ENCODE measurements around the gene TRIM67. TPM values are rescaled to one million over a fixed set of nuclear protein-coding genes. Genes with fewer than 3 reads are reported as not detected.

TRIM67 gene
- total and polyA plus RNA-seq, 9 donors: 0.02 to 0.92 (median 0.05) TPM; not detected in 6

DNA sequence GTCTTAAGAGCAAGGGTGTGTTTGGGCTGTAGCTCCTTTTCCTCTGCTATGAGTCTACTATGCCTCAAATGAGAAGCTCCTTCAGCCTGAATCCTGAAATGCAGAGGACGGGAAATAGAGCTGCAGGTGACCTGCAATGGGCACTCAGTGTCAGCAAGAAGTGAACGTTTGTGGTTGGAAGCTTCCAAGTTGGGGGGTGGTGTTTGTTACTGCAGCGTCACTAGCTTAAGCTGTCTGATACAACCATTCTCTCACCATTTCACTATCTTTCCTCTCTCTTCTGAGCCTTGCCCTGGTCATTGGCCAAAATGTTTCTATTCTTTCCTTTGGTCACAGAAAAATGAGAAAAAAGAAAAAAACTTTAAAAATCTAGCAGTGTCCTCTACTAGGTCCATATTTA is 19.4 kb downstream of the TRIM67 start:
- TF ChIP-seq, protein P1, sequence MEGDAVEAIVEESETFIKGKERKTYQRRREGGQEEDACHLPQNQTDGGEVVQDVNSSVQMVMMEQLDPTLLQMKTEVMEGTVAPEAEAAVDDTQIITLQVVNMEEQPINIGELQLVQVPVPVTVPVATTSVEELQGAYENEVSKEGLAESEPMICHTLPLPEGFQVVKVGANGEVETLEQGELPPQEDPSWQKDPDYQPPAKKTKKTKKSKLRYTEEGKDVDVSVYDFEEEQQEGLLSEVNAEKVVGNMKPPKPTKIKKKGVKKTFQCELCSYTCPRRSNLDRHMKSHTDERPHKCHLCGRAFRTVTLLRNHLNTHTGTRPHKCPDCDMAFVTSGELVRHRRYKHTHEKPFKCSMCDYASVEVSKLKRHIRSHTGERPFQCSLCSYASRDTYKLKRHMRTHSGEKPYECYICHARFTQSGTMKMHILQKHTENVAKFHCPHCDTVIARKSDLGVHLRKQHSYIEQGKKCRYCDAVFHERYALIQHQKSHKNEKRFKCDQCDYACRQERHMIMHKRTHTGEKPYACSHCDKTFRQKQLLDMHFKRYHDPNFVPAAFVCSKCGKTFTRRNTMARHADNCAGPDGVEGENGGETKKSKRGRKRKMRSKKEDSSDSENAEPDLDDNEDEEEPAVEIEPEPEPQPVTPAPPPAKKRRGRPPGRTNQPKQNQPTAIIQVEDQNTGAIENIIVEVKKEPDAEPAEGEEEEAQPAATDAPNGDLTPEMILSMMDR (IDR thresholded peaks at IDR 0.05): no peak
- TF ChIP-seq EP300 (IDR thresholded peaks at IDR 0.05) (no peak), POLR2A (IDR thresholded peaks at IDR 0.05) (no peak)
- no peaks in the 10 kb centered on the region for H3K36me3 ChIP-seq
- intact Hi-C loops (cut with DNase I): no loop called here
- DNase-seq: no peak
- H3K27ac ChIP-seq: no peak overlapping the region
- whole genome bisulfite sequencing, 3 donors: 67 to 86% (median 79%) methylated on average over 3 of the region's 3 CpGs
- H3K4me1 ChIP-seq (ENCODE audit: insufficient read depth): no peaks in the 10 kb centered on the region
- H3K4me3 ChIP-seq: no peak overlapping the region
- H3K9me3 ChIP-seq: peaks cover 0 to 6% of the 10 kb centered on the region in 2 donors
- H3K27me3 ChIP-seq: no peaks in the 10 kb centered on the region

DNA sequence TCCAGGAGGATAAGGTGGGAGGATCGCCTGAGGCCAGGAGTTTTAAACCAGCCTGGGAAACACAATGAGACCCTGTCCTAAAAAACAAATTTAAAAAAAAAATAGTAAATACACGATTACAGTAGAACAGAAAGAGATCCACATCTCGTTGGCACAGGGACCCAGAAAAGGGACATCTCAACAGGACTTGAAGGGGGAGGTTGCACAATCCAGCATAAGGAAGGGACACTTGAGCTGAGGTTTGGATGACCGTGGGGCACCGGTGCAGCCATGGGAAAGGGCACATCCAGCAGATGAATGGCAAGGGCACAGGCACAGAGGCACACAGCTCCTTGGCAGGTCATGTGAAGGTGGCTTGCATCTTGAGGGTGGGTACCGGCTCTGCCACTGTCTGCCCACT is 20.5 kb downstream of the TRIM67 start:
- Histone ChIP-seq H3K4me1 (ENCODE audit: insufficient read depth) (no peaks in the 10 kb centered on the region), H3K9me3 (peaks cover 0 to 6% of the 10 kb centered on the region in 2 donors), H3K27me3 (no peaks in the 10 kb centered on the region), H3K36me3 (no peaks in the 10 kb centered on the region), H3K4me3 (no peak overlapping the region), H3K27ac (no peak overlapping the region)
- intact Hi-C loops (cut with DNase I): no loop called here
- 76 to 86% (median 78%) methylated on average over 6 of the region's 6 CpGs for WGBS, 3 donors
- TF ChIP-seq, protein P1 (IDR thresholded peaks at IDR 0.05): no peak
- TF ChIP-seq EP300 (IDR thresholded peaks at IDR 0.05): no peak
- no peak for TF ChIP-seq POLR2A (IDR thresholded peaks at IDR 0.05)
- DNase-seq: no peak

DNA sequence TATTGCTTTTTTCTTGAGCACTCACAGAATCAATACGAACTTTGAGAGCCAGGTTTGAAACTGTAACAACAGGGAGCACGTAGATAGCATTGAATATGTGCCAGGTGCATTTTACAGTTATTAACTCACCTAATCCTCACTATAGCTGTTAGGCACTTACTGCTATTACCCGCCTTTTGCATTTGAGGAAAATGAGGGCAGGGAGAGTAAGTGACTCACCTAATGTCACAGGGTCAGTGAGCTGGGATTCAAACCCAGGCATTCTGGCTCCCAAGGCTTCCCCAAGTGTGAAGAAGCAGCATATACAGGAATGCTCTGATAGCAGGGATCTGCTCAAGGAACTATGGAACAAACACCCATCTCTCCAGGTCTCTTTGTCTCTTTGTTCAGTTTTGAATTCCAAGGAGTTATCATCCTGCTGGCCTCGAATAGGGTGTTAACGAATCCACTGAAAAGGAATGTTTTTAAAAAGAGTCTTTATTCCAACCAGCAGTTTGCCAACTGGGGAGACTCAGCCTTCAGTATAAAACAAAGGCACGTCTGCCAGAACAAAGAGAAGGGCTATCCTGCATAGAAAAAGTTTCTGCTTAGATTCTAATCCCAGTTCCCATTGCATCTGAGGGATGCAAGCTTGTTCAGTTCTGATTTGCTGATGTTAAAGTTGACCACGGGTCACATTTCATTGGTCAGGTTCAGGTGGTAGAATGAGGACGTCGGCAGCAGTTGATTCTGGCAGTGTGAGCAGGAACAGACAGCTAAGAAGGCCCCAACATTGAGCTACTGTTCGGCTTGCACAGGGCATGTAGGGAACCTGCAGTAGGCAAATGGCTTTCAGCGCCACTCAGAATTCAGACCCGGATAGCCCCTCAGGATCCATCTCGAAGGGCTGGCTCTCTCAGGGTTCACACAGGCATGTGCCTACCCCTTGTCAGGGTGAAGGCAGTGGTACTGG is 22.1 kb downstream of the TRIM67 start:
- Histone ChIP-seq H3K27ac (no peak overlapping the region), H3K9me3 (peaks cover 0 to 6% of the 10 kb centered on the region in 2 donors), H3K36me3 (no peaks in the 10 kb centered on the region), H3K4me1 (ENCODE audit: insufficient read depth) (no peaks in the 10 kb centered on the region), H3K4me3 (no peak overlapping the region), H3K27me3 (no peaks in the 10 kb centered on the region)
- intact Hi-C loops (cut with DNase I): no loop called here
- 46 to 55% (median 54%) methylated on average over 13 of the region's 13 CpGs for WGBS, 3 donors
- TF ChIP-seq POLR2A (IDR thresholded peaks at IDR 0.05) (no peak), EP300 (IDR thresholded peaks at IDR 0.05) (no peak)
- TF ChIP-seq, protein P1 (IDR thresholded peaks at IDR 0.05): no peak
- no peak for DNase-seq

DNA sequence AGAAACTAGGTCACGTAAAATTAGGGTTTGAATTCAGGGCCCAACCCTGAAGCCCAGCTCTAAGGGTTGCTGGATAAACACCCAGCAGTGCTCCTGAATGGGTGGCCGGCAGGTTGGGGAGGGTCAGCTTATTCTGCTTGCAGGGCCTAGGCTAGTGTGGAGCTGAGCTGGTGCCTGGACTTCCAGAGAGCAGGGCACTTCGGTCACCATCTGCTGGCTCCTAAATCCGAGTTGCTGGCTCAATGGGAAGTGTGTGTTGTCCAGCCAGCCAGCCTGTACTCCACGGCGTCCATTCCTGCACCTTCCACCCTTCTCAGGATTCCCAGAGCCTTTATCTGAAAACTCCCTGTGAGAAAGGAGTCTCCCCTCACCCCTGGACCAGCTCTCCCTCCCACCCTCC is 23.0 kb downstream of the TRIM67 start:
- Histone ChIP-seq H3K9me3 (no peaks in the 10 kb centered on the region), H3K36me3 (no peaks in the 10 kb centered on the region), H3K27ac (no peak overlapping the region), H3K4me3 (no peak overlapping the region), H3K27me3 (no peaks in the 10 kb centered on the region), H3K4me1 (ENCODE audit: insufficient read depth) (no peaks in the 10 kb centered on the region)
- TF ChIP-seq EP300 (IDR thresholded peaks at IDR 0.05) (no peak), POLR2A (IDR thresholded peaks at IDR 0.05) (no peak)
- TF ChIP-seq, protein P1 (IDR thresholded peaks at IDR 0.05): no peak
- 63 to 72% (median 63%) methylated on average over 6 of the region's 6 CpGs for WGBS, 3 donors
- intact Hi-C loops (cut with DNase I): no loop called here
- DNase-seq: no peak
